DND-41 (cell line): ENCODE measurements around the gene ACVR1C.

Experiments
- EZH2 ChIP-seq: IDR thresholded peaks from 3 replicates; pipeline ENCODE4 v1.6.1; 2012; ENCODE audit warnings: borderline replicate concordance, low read depth, mild to moderate bottlenecking, moderate library complexity, low read length, inconsistent platforms; ENCODE audit not compliant: severe bottlenecking
- TF ChIP-seq, protein P1 (sequence below): IDR thresholded peaks from 2 replicates; pipeline ENCODE4 v1.5.1; 2012; ENCODE audit warnings: borderline replicate concordance, low read length, moderate library complexity, mild to moderate bottlenecking; ENCODE audit not compliant: poor library complexity, severe bottlenecking; ENCODE audit errors: extremely low read depth

- no peak for TF ChIP-seq EZH2
- TF ChIP-seq, protein P1, sequence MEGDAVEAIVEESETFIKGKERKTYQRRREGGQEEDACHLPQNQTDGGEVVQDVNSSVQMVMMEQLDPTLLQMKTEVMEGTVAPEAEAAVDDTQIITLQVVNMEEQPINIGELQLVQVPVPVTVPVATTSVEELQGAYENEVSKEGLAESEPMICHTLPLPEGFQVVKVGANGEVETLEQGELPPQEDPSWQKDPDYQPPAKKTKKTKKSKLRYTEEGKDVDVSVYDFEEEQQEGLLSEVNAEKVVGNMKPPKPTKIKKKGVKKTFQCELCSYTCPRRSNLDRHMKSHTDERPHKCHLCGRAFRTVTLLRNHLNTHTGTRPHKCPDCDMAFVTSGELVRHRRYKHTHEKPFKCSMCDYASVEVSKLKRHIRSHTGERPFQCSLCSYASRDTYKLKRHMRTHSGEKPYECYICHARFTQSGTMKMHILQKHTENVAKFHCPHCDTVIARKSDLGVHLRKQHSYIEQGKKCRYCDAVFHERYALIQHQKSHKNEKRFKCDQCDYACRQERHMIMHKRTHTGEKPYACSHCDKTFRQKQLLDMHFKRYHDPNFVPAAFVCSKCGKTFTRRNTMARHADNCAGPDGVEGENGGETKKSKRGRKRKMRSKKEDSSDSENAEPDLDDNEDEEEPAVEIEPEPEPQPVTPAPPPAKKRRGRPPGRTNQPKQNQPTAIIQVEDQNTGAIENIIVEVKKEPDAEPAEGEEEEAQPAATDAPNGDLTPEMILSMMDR: no peak
Measured at GRCh38 chr2:157498483-157498882, 130.2 kb downstream of the ACVR1C start.
